ENCODE results near the gene SLC25A51.

SLC25A51 gene, protein sequence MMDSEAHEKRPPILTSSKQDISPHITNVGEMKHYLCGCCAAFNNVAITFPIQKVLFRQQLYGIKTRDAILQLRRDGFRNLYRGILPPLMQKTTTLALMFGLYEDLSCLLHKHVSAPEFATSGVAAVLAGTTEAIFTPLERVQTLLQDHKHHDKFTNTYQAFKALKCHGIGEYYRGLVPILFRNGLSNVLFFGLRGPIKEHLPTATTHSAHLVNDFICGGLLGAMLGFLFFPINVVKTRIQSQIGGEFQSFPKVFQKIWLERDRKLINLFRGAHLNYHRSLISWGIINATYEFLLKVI

GRCh38 chr9:37903647-37904444, at the start of gene SLC25A51:
TSS of gene SLC25A51 (minus strand) at chr9:37904127. CDS start at chr9:37888550, 15,577 bp downstream.
- DNase-seq = peak; percentile 97

- no peak for DNase-seq
Measured at GRCh38 chr9:37953206-37953774, 49.4 kb upstream of the SLC25A51 start.

DNA sequence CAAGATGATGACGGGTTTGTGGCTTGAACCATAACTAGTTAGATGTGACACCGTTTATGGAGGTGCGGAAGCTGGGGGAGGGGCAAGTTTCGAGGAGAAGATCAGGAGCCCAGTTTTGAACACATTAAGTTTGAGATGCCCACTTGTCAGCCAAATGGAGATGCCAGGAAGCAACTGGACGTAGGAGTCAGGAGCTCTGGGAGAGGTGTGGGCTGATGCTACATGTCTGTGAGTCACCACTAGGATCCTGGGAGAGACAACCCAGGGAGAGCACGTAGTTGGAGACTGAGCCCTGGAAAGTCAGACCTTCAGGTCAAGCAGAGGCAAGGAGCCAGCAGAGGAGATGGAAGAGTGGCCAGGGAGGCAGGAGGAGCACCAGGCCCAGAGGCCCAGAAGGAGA, 48.8 kb upstream of the SLC25A51 start:
- no peak for DNase-seq

GRCh38 chr9:37951671-37952449, 47.9 kb upstream of the SLC25A51 start:
- no peak for DNase-seq

- DNase-seq = no peak
Measured at GRCh38 chr9:37950561-37950960, 46.6 kb upstream of the SLC25A51 start.

- DNase-seq = no peak
Measured at GRCh38 chr9:37949576-37949975, 45.6 kb upstream of the SLC25A51 start.

DNA sequence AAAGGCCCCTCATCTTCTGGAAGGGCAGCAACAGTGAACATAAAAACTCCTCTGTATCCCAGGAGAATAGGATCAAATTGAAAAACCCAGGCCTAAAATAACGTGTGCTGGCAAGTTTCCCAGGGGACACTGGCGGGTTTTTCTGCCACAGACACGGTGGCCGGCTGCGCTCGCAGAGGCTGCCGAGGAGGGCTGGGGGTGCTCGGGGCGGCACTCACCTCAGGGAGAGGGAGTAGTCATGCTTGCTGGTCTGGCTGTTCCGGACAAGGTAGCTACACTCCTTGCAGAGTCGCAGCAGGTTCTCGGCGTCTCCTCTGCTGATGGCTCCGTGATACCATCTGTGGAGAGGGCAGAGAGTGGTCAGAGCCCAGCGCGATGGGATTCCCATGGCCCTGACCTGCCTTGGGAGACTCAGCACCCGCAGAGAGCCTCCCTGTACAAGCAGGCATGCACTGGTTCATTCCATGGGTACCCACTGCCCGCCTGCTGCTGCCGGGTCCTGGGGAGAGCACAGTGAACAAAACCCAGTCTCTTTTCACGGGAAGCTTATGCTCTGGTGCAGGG, 44.6 kb upstream of the SLC25A51 start:
- DNase-seq = no peak

DNA sequence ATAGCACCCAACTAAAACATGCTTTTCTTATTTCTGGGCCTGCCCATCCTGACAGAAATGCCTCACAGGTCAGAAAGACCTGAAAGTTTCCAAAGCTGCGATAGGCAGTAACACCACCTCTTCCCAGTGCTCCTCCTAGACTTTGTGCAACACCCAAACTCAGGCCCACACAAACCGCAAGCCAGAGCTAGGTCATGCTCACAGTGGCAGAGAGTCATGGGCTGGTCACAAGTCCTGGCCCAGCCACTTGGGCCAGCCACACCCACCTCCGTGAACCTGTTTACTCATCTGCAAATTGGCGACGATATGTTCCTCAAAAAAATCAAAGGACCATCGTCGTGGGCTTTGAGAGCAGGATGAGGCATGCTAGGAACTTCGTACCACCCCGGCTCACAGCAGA, 44.0 kb upstream of the SLC25A51 start:
- DNase-seq = no peak

- DNase-seq = no peak
Measured at GRCh38 chr9:37947471-37947870, 43.5 kb upstream of the SLC25A51 start.

GRCh38 chr9:37946971-37947370, 43.0 kb upstream of the SLC25A51 start:
- no peak for DNase-seq

- DNase-seq = no peak
Measured at GRCh38 chr9:37946041-37946440, 42.1 kb upstream of the SLC25A51 start.

GRCh38 chr9:37944671-37945481, 40.9 kb upstream of the SLC25A51 start:
- DNase-seq = no peak

DNA sequence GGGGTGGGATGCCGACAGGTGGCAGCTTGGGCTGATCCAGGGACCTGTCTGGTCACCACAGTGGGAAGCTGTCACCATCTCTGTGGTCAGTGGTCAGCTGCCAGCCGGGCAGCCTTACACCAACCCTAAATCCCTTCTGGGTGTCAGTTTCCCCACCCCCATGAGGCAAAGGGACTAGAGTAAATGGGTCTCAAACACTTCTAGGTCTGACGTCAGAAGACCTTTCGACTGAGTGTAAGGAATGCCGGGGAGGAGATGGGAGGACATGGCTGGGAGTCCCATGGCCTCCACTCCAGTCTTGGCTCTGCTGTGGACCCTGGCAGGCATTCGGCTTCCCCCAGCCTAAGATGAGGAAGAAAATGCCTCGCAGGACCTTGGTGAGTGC, 40.3 kb upstream of the SLC25A51 start:
- DNase-seq = no peak

GRCh38 chr9:37943345-37944265, 39.7 kb upstream of the SLC25A51 start:
- DNase-seq = peak; percentile 77

DNA sequence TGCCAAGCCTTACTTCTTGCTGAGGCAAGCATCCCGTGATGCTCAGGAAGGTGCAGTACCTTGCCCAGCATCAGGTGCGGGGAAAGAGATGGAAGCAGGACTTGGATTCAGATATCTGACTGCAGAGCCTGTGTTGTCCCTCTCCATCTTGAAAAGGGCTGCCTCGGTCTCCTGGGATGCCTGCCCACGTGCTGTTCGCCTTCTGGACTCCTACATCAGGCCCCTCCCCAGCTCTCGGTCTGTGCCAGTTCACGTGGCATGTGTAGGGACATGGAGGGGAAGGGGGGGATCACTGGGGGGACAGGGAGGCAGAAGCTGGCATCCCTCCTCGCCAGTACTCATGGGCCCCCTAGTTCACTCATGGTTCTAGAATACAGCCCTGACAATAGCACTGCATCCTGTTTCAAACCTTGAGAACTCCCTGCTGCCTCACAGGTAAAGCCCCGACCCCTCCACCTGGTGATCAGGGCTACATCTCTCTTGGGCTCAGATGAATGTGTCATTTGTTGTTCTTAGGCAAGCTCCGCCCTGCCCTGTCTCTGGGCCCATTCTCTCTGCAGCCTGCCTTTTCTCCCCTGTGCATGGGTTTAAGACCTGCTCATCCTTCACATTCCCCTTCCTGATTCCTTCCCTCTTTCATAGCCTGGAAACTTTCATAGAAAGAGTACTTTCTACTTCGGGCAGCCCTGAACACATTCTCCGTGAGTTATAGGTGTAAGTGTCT, 38.9 kb upstream of the SLC25A51 start:
- no peak for DNase-seq

DNA sequence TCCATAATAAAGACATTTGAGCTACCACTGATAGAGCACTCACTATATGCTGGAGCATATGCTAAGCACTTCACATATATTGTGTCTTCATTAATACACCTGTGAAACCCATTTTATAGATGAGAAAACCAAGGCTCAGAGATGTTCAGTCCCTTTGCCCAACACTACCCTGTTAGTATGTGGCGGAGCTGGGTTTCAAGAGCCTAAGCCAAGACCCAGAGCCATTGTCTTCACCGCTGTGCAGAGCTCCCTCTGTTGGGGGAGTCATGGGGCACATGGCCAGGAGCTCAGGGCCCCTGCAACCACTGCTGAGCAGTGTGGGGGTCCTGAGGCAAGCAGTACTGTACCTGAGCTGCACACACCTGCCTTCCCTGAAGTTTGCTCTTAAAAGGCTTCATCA, 37.3 kb upstream of the SLC25A51 start:
- no peak for DNase-seq

- DNase-seq = no peak
Measured at GRCh38 chr9:37939575-37940095, 35.7 kb upstream of the SLC25A51 start.

GRCh38 chr9:37938121-37938891, 34.4 kb upstream of the SLC25A51 start:
- DNase-seq = peak; percentile 58

- no peak for DNase-seq
Measured at GRCh38 chr9:37937366-37937765, 33.4 kb upstream of the SLC25A51 start.
